Measurements from ENCODE around the gene KIR2DL1. TPM values are rescaled to one million over a fixed set of nuclear protein-coding genes. Genes with fewer than 3 reads are reported as not detected.

The KIR2DL1 gene
- total RNA-seq, 1 donor from 2014 or later = not detected

- peaks cover 55% of the 10 kb centered on the region for H3K9me3 Mint-ChIP-seq
- peaks cover 7% of the 10 kb centered on the region for H3K27me3 Mint-ChIP-seq (ENCODE audit: insufficient read depth, low read depth)
- no peaks in the 10 kb centered on the region for H3K36me3 Mint-ChIP-seq
Observed at GRCh38 chr19:54727562-54727961, 42.0 kb upstream of the KIR2DL1 start.

DNA sequence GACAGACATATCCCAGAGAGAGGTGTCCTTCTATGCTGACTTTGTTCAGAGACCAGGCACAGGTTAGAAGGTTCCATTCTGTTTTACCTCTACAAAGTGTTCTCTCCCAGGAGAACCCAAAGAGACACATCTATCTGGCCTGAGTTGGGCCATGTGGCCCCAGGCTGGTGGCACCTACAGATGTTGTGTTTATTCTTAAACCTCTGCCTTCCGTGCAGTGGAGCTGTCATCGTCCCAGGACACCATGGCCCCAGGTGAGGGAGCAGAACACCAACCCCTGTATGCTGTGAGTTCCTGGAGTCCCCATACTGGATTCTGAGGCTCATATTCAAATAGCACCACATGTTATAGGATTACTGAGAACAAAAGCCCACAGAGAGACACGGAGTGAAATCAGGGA, 41.4 kb upstream of the KIR2DL1 start:
- Mint-ChIP-seq H3K36me3 (no peaks in the 10 kb centered on the region), H3K27me3 (ENCODE audit: insufficient read depth, low read depth) (peaks cover 7% of the 10 kb centered on the region), H3K27ac (no peak overlapping the region), H3K4me1 (no peaks in the 10 kb centered on the region), H3K4me3 (no peak overlapping the region), H3K9me3 (peaks cover 59% of the 10 kb centered on the region)
- H3K27ac ChIP-seq = no peak overlapping the region
- DNase-seq (ENCODE audit: low spot score) = no peak
- H3K9ac ChIP-seq = no peak overlapping the region
- H2AFZ ChIP-seq (replicated peaks) = no peak overlapping the region
- no peaks in the 10 kb centered on the region for H4K20me1 ChIP-seq (ENCODE audit: low read depth)
- H3K4me2 ChIP-seq = no peak overlapping the region
- no peaks in the 10 kb centered on the region for H3K36me3 ChIP-seq
- no peaks in the 10 kb centered on the region for H3K79me2 ChIP-seq (ENCODE audit: low read depth)
- no peak overlapping the region for H3K4me3 ChIP-seq
- TF ChIP-seq EZH2phosphoT487 (IDR thresholded peaks at IDR 0.05) = no peak
- no peak for TF ChIP-seq EZH2 (IDR thresholded peaks at IDR 0.05)
- no peak for TF ChIP-seq CTCF (IDR thresholded peaks at IDR 0.05)
- peaks cover under 1% of the 10 kb centered on the region for H3K9me3 ChIP-seq (ENCODE audit: low read depth)
- no peaks in the 10 kb centered on the region for H3K4me1 ChIP-seq
- H3K27me3 ChIP-seq = no peaks in the 10 kb centered on the region
- no peaks in the 10 kb centered on the region for H3F3A ChIP-seq (ENCODE audit: low read depth)

More at GRCh38 chr19:54727562-54727961, 42.0 kb upstream of the KIR2DL1 start:
- no peaks in the 10 kb centered on the region for H3K4me1 Mint-ChIP-seq
- Histone ChIP-seq H3K4me2 (no peak overlapping the region), H3K9ac (no peak overlapping the region), H3K36me3 (no peaks in the 10 kb centered on the region), H3K4me3 (no peak overlapping the region), H3F3A (ENCODE audit: low read depth) (no peaks in the 10 kb centered on the region), H3K27ac (no peak overlapping the region), H3K79me2 (ENCODE audit: low read depth) (no peaks in the 10 kb centered on the region), H3K4me1 (no peaks in the 10 kb centered on the region), H3K27me3 (no peaks in the 10 kb centered on the region), H2AFZ (replicated peaks) (no peak overlapping the region), H4K20me1 (ENCODE audit: low read depth) (no peaks in the 10 kb centered on the region), H3K9me3 (ENCODE audit: low read depth) (peaks cover 6% of the 10 kb centered on the region)
- no peak for DNase-seq (ENCODE audit: low spot score)
- no peak overlapping the region for H3K4me3 Mint-ChIP-seq
- no peak overlapping the region for H3K27ac Mint-ChIP-seq
- TF ChIP-seq CTCF (IDR thresholded peaks at IDR 0.05) (no peak), EZH2phosphoT487 (IDR thresholded peaks at IDR 0.05) (no peak), EZH2 (IDR thresholded peaks at IDR 0.05) (no peak)

- H3K4me1 ChIP-seq = no peaks in the 10 kb centered on the region
- DNase-seq (ENCODE audit: low spot score) = no peak
- no peak overlapping the region for H3K4me2 ChIP-seq
- H3K36me3 ChIP-seq = no peaks in the 10 kb centered on the region
- H3K4me3 ChIP-seq = no peak overlapping the region
- no peak overlapping the region for H3K27ac ChIP-seq
- no peak overlapping the region for H3K4me3 Mint-ChIP-seq
- H3K27me3 Mint-ChIP-seq (ENCODE audit: insufficient read depth, low read depth) = peaks cover 12% of the 10 kb centered on the region
- no peaks in the 10 kb centered on the region for H3K79me2 ChIP-seq (ENCODE audit: low read depth)
- no peaks in the 10 kb centered on the region for H3K9me3 ChIP-seq (ENCODE audit: low read depth)
- H3K4me1 Mint-ChIP-seq = no peaks in the 10 kb centered on the region
- H3K9ac ChIP-seq = no peak overlapping the region
- peaks cover 51% of the 10 kb centered on the region for H3K9me3 Mint-ChIP-seq
- TF ChIP-seq EZH2 (IDR thresholded peaks at IDR 0.05) (no peak), CTCF (IDR thresholded peaks at IDR 0.05) (no peak), EZH2phosphoT487 (IDR thresholded peaks at IDR 0.05) (no peak)
- H3K27ac Mint-ChIP-seq = no peak overlapping the region
- no peaks in the 10 kb centered on the region for H3K36me3 Mint-ChIP-seq
- no peaks in the 10 kb centered on the region for H4K20me1 ChIP-seq (ENCODE audit: low read depth)
- no peaks in the 10 kb centered on the region for H3F3A ChIP-seq (ENCODE audit: low read depth)
- no peaks in the 10 kb centered on the region for H3K27me3 ChIP-seq
- H2AFZ ChIP-seq (replicated peaks) = no peak overlapping the region
Observed at GRCh38 chr19:54729416-54730188, 40.0 kb upstream of the KIR2DL1 start.
